ENCODE measurements around the gene GPATCH8. TPM values are rescaled to one million over a fixed set of nuclear protein-coding genes. Genes with fewer than 3 reads are reported as not detected.

Gene GPATCH8
- total RNA-seq, 1 experiment from 2014 or later, result 51.5 TPM

DNA sequence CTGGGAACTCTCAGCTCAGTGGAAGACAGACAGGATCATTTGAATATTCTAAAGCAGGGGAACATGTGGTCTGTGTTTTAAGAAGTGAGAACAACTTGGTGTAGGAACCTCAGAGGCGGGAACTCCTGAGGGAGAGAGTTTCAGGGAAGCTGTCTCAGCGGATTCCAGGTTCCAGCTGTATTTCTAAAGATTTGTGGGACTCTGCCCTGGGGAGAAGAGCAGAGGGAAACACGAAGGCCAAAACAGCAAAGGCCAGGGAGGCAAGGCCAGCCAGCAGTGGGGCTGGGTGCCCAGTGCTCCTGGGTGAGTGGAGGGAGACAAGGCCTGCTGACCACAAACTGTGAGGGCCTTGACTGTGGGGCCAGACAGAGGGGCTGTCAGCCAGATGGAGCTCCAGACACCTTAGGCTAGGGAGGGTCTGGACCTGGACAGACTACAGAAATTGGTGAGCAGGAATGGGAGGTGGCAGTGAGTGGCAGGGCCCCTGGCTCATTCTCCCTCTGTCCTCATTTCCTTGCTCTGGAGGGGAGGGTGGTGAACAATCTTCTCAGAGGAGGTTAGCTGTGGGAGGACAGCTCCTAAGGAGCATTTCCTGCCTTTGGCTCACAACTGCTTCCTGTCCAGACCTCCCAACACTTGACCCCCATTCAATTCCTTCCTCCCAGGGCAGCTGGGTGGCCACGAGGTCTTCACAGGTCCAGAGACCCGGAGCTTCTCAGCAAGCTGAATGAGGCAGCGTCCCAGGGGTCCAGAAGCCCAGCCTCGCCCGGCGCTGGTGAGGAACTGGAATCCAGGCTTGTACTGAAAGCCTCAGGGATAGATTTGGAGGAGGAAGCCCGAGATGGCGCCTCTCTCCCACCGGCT is 33.1 kb upstream of the GPATCH8 start:
- Histone ChIP-seq H4K5ac (ENCODE audit: insufficient read length, low read depth, low read length) (no peak overlapping the region), H2BK20ac (ENCODE audit: low read depth, low read length, poor library complexity, severe bottlenecking) (no peak overlapping the region), H3K27me3 (ENCODE audit: insufficient read depth, low read length) (peaks cover 26% of the 10 kb centered on the region), H4K91ac (ENCODE audit: insufficient read length, low read depth, low read length) (no peak overlapping the region), H4K20me1 (ENCODE audit: control insufficient read depth, insufficient read depth, insufficient read length) (no peaks in the 10 kb centered on the region), H3K9me3 (ENCODE audit: control insufficient read depth, low read depth, low read length) (no peaks in the 10 kb centered on the region), H3K4me1 (ENCODE audit: insufficient read depth, low read length) (peaks cover 4% of the 10 kb centered on the region; the same call in 1 of the 2 replicates), H3K9ac (ENCODE audit: extremely low read depth, insufficient read length, low read length) (no peak overlapping the region), H3K14ac (ENCODE audit: insufficient read depth, low read length) (no peak overlapping the region; the same call in 1 of the 2 replicates), H2AFZ (ENCODE audit: low read length) (no peak overlapping the region), H2BK12ac (ENCODE audit: insufficient read length, low read depth, low read length) (no peak overlapping the region), H4K8ac (replicated peaks; ENCODE audit: insufficient read length, low read depth, low read length) (no peak overlapping the region), H3T11ph (ENCODE audit: low read length) (no peak overlapping the region), H3K23me2 (ENCODE audit: insufficient read length, low read depth, low read length, poor library complexity, severe bottlenecking) (peaks cover under 1% of the 10 kb centered on the region), H2BK15ac (ENCODE audit: low read depth, low read length) (no peak overlapping the region), H3K4ac (ENCODE audit: low read depth, low read length) (no peak overlapping the region), H3K18ac (ENCODE audit: insufficient read length, low read depth, low read length) (no peak overlapping the region), H2BK5ac (ENCODE audit: insufficient read length, low read length) (no peak overlapping the region), H3K23ac (ENCODE audit: insufficient read length, low read depth, low read length) (no peak overlapping the region), H3K4me2 (ENCODE audit: insufficient read depth, insufficient read length, low read length) (no peak overlapping the region), H3K56ac (ENCODE audit: insufficient read length, low read depth, low read length) (no peak overlapping the region), H2BK120ac (ENCODE audit: low read depth, low read length, poor library complexity, severe bottlenecking) (no peak overlapping the region), H3K79me2 (ENCODE audit: insufficient read depth, low read length) (no peaks in the 10 kb centered on the region), H3K79me1 (ENCODE audit: insufficient read depth, low read depth, low read length, poor library complexity, severe bottlenecking) (no peaks in the 10 kb centered on the region), H3K27ac (ENCODE audit: insufficient read length, low read depth, low read length) (no peak overlapping the region), H2AK5ac (ENCODE audit: insufficient read length, low read length) (no peak overlapping the region)
- Mint-ChIP-seq H3K4me3 (peak overlapping the region in 1 of 2 experiments; percentile 40; a peak in 1 of 5 replicates), H3K27ac (peak overlapping the region in 1 of 3 experiments; percentile 60; a peak in 1 of 7 replicates), H3K27me3 (ENCODE audit: low read depth) (peaks cover 81% of the 10 kb centered on the region), H3K9me3 (peaks cover 2 to 12% of the 10 kb centered on the region in 2 experiments; a peak in 4 of 5 replicates), H3K4me1 (peaks cover 43 to 54% of the 10 kb centered on the region in 2 experiments), H3K36me3 (ENCODE audit: insufficient read depth in 1 of 3, low read depth in 3 of 3) (peaks cover 2 to 9% (median 2%) of the 10 kb centered on the region in 3 experiments; a peak in 5 of 7 replicates)
- TF ChIP-seq, protein P1, sequence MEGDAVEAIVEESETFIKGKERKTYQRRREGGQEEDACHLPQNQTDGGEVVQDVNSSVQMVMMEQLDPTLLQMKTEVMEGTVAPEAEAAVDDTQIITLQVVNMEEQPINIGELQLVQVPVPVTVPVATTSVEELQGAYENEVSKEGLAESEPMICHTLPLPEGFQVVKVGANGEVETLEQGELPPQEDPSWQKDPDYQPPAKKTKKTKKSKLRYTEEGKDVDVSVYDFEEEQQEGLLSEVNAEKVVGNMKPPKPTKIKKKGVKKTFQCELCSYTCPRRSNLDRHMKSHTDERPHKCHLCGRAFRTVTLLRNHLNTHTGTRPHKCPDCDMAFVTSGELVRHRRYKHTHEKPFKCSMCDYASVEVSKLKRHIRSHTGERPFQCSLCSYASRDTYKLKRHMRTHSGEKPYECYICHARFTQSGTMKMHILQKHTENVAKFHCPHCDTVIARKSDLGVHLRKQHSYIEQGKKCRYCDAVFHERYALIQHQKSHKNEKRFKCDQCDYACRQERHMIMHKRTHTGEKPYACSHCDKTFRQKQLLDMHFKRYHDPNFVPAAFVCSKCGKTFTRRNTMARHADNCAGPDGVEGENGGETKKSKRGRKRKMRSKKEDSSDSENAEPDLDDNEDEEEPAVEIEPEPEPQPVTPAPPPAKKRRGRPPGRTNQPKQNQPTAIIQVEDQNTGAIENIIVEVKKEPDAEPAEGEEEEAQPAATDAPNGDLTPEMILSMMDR (conservative IDR thresholded peaks at IDR 0.05), result no peak
- WGBS (ENCODE audit: extremely low coverage, insufficient read length, low lambda C conversion rate), result no CpG with 5 or more reads among the region's 12 CpGs
- peak; percentile 46 for DNase-seq
